SK-N-SH (cell line): ENCODE data around the gene ADAMTS6.

Experiments used
- CHD2 ChIP-seq: fragments of 150-350 bp; IDR thresholded peaks from 2 replicates; pipeline ENCODE4 v1.6.1; 2018; ENCODE audit warnings: low read length; ENCODE audit not compliant: partially characterized antibody
- CTCF ChIP-seq: fragments of 200-600 bp; sonication (generic); IDR thresholded peaks from 2 replicates; pipeline ENCODE4 v1.6.1; 2017; ENCODE audit warnings: antibody characterized with exemption, mild to moderate bottlenecking, moderate library complexity
- PBX3 ChIP-seq: IDR thresholded peaks from 2 replicates; pipeline ENCODE4; 2012
- SMC3 ChIP-seq: IDR thresholded peaks from 2 replicates; pipeline ENCODE4 v1.6.1; 2012; ENCODE audit warnings: low read depth, low read length, improper control_type of control experiment

DNA sequence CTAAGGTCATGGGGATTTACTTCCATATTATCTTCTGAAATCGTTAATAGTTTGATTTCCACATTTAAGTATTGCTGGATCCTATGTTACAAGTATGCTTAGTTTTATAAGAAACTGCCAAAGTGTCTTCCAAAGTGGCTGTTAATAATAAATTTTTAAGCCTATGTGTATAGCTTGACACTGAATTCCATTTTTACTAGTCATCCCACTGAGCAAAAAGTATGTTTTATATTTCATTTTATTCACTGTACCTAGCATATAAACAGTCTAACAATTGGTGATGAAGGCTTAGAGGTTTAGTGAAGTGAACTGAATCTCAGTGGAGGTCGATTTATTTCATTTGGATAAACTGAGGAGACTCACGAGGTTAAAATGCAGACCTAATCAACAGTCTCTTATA, 174.6 kb downstream of the ADAMTS6 start:
- TF ChIP-seq PBX3 (no peak), SMC3 (no peak), CHD2 (no peak), CTCF (no peak)
